ENCODE results near the gene AFAP1.

The AFAP1 gene

DNA sequence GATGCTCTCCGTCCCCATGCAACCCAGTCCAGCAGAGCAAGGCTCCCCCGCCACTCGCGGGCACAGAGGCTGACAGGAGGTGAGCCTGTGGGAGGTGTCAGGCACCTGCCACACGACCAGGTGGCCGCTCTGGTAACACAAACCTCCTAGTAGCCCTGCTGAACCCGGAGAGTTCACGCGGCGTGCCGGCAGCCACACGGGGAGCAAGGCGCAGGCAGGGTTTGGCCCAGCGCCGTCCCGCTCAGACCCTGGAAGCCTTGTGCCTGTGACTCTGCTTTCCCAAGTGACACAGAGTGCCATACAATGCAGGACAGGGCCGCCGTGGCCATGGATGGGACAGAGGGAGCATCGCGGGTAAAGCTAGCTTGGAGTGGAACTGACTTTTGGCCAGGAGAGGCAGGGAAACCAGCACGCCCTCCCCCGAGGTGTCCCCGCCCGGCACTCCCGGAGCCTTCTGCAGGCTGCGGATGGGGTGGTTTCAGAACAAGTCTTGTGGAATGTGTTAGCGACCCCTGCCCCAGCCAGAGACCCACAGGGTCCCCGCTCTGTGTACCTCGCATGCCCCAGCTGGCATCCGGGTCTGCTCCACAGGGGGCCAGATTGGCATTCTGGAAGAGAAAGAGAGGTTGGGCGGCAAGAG lies 44.7 kb upstream of the AFAP1 start:
- TF ChIP-seq CTBP1 (IDR thresholded peaks at IDR 0.05; ENCODE audit: borderline replicate concordance) (no peak), BHLHE40 (IDR thresholded peaks at IDR 0.05; ENCODE audit: borderline replicate concordance) (no peak), ARNT (IDR thresholded peaks at IDR 0.05) (no peak), LEF1 (IDR thresholded peaks at IDR 0.05; ENCODE audit: borderline replicate concordance) (no peak), ZNF384 (IDR thresholded peaks at IDR 0.05) (no peak), SUZ12 (IDR thresholded peaks at IDR 0.05) (no peak), SP1 (IDR thresholded peaks at IDR 0.05) (no peak), NFRKB (IDR thresholded peaks at IDR 0.05) (no peak)
- TF ChIP-seq, protein P1, sequence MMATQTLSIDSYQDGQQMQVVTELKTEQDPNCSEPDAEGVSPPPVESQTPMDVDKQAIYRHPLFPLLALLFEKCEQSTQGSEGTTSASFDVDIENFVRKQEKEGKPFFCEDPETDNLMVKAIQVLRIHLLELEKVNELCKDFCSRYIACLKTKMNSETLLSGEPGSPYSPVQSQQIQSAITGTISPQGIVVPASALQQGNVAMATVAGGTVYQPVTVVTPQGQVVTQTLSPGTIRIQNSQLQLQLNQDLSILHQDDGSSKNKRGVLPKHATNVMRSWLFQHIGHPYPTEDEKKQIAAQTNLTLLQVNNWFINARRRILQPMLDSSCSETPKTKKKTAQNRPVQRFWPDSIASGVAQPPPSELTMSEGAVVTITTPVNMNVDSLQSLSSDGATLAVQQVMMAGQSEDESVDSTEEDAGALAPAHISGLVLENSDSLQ (IDR thresholded peaks at IDR 0.05): no peak
- ChIA-PET CTCF (interaction anchor here (0.8 to 1.0 kb wide), 2 partner anchors 180 to 223 kb away, joined by 3 read pairs; no protein-coding TSS in a partner anchor), POLR2A (no interaction called here)
- no peak for DNase-seq (ENCODE audit: extremely low spot score)

DNA sequence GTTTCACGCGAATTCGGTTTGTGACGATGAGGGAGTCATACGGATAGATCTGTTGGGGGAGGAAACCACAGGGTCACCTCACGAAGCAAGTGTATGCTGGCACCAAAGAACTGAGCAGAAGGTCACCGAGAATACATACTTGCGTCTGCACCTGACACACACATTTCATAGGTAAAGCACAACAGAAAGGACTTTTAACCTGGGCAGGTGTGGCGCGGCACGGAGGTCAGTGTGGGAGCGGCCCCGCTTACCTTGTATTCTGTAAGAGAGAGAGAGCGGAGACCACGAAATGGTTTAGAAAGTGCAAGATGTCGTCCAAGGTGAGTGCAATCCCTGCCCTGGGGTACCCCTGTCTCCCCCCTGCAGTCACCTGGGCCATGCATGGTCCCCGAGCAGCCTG lies 43.6 kb upstream of the AFAP1 start:
- TF ChIP-seq ELF4 (IDR thresholded peaks at IDR 0.05) (no peak), ZNF384 (IDR thresholded peaks at IDR 0.05) (no peak), TARDBP (IDR thresholded peaks at IDR 0.05) (no peak), NFRKB (IDR thresholded peaks at IDR 0.05) (no peak), LEF1 (IDR thresholded peaks at IDR 0.05; ENCODE audit: borderline replicate concordance) (no peak), L3MBTL2 (conservative IDR thresholded peaks at IDR 0.05) (no peak), HDGF (IDR thresholded peaks at IDR 0.05; ENCODE audit: borderline replicate concordance) (no peak), FOXA1 (IDR thresholded peaks at IDR 0.05) (no peak), SP1 (IDR thresholded peaks at IDR 0.05) (no peak), BHLHE40 (IDR thresholded peaks at IDR 0.05; ENCODE audit: borderline replicate concordance) (no peak)
- TF ChIP-seq, protein P1 (IDR thresholded peaks at IDR 0.05): no peak
- CTCF ChIA-PET: interaction anchor here (1.1 kb wide), 1 partner anchor 179 kb away, joined by 4 read pairs; no protein-coding TSS in a partner anchor
- no peak for DNase-seq (ENCODE audit: extremely low spot score)
- POLR2A ChIA-PET: no interaction called here

DNA sequence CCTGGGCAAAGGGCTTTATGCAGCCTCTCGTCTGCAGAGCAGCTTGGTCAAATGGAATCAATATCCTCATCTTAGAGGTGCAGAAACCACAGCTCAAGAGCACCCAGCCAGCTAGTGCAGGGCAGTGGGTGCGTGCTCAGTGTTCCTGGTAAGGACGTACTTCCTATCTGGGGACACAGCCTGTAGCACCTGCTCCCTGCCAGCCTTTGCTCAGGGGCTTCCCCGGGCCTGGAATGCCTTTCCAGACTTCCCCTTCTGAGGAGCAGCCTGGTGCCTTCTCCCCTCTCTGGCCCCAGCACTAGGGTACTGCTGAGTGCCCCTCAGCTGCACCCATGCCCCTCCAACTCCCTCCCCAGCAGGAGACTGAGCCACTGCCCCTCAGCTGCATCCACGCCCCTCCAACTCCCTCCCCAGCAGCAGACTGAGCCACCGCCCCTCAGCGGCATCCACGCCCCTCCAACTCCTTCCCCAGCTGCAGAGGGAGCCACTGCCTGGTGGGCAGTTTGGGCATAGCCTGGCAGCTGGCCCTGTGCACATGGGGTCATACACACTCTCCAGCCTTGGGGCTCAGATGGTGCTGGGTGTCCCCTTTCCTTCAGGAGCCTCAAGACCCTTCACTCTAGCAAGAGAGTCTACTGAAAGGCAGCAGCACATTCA lies 42.2 kb upstream of the AFAP1 start:
- ChIA-PET POLR2A (no interaction called here), CTCF (interaction anchor here (0.7 to 1.1 kb wide), 2 partner anchors 39 to 178 kb away, joined by 3 to 4 read pairs; no protein-coding TSS in a partner anchor)
- no peak for DNase-seq (ENCODE audit: extremely low spot score)
- TF ChIP-seq FOXM1 (IDR thresholded peaks at IDR 0.05; ENCODE audit: borderline replicate concordance): no peak

DNA sequence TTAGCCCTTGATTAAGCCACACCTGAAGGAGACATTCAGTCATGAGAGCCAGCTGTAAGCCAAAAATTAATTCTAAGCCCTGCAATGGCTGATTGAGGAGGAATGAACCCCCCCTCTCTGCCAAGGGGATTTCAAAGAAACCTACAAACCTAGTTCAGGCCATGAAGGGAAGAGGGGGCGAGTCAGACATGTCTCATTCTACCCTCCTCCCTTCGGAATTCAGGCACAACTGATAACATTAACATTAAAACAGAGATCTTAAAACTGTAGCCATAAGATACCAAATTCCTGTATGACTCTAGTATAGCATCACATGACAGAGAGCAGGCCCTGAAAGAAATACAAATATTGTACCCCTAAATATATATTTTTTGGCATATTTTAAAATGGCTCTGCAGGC lies 40.4 kb upstream of the AFAP1 start:
- DNase-seq (ENCODE audit: extremely low spot score): no peak
- POLR2A ChIA-PET: interaction anchor here (1.5 kb wide), 1 partner anchor 40 kb away, joined by 6 read pairs; the partner anchor contains the start of gene AFAP1
- TF ChIP-seq FOXM1 (IDR thresholded peaks at IDR 0.05; ENCODE audit: borderline replicate concordance): no peak
- no peak for TF ChIP-seq TARDBP (IDR thresholded peaks at IDR 0.05)
- TF ChIP-seq BHLHE40 (IDR thresholded peaks at IDR 0.05; ENCODE audit: borderline replicate concordance): no peak
- no peak for TF ChIP-seq SUZ12 (IDR thresholded peaks at IDR 0.05)
- TF ChIP-seq CTBP1 (IDR thresholded peaks at IDR 0.05; ENCODE audit: borderline replicate concordance): no peak
- no peak for TF ChIP-seq ELF4 (IDR thresholded peaks at IDR 0.05)
- TF ChIP-seq NFRKB (IDR thresholded peaks at IDR 0.05): no peak
- no peak for TF ChIP-seq HDGF (IDR thresholded peaks at IDR 0.05; ENCODE audit: borderline replicate concordance)
- TF ChIP-seq FOXK2 (IDR thresholded peaks at IDR 0.05): no peak
- TF ChIP-seq ARNT (IDR thresholded peaks at IDR 0.05): no peak
- TF ChIP-seq, protein P1 (IDR thresholded peaks at IDR 0.05): no peak
- TF ChIP-seq SP1 (IDR thresholded peaks at IDR 0.05): no peak
- CTCF ChIA-PET: interaction anchor here (0.6 to 0.9 kb wide), 2 partner anchors 174 to 176 kb away, joined by 3 read pairs; no protein-coding TSS in a partner anchor

GRCh38 chr4:7979652-7979968 lies 39.9 kb upstream of the AFAP1 start:
- POLR2A ChIA-PET: interaction anchor here (1.5 kb wide), 1 partner anchor 40 kb away, joined by 6 read pairs; the partner anchor contains the start of gene AFAP1

More at GRCh38 chr4:7979652-7979968, 39.9 kb upstream of the AFAP1 start:
- TF ChIP-seq FOXM1 (IDR thresholded peaks at IDR 0.05; ENCODE audit: borderline replicate concordance) (no peak), BHLHE40 (IDR thresholded peaks at IDR 0.05; ENCODE audit: borderline replicate concordance) (no peak), TARDBP (IDR thresholded peaks at IDR 0.05) (no peak), SP1 (IDR thresholded peaks at IDR 0.05) (no peak), ELF4 (IDR thresholded peaks at IDR 0.05) (no peak), ZNF384 (IDR thresholded peaks at IDR 0.05) (no peak), L3MBTL2 (conservative IDR thresholded peaks at IDR 0.05) (no peak), FOXA1 (IDR thresholded peaks at IDR 0.05) (no peak), NFRKB (IDR thresholded peaks at IDR 0.05) (no peak), SUZ12 (IDR thresholded peaks at IDR 0.05) (no peak), LEF1 (IDR thresholded peaks at IDR 0.05; ENCODE audit: borderline replicate concordance) (no peak), ARNT (IDR thresholded peaks at IDR 0.05) (no peak), FOXK2 (IDR thresholded peaks at IDR 0.05) (no peak), HDGF (IDR thresholded peaks at IDR 0.05; ENCODE audit: borderline replicate concordance) (no peak), CTBP1 (IDR thresholded peaks at IDR 0.05; ENCODE audit: borderline replicate concordance) (no peak)
- TF ChIP-seq, protein P1 (IDR thresholded peaks at IDR 0.05): no peak
- DNase-seq (ENCODE audit: extremely low spot score): no peak
- CTCF ChIA-PET: interaction anchor here (0.6 kb wide), 1 partner anchor 173 kb away, joined by 3 read pairs; no protein-coding TSS in a partner anchor
